ENCODE data around the gene SLC12A5. TPM values are rescaled to one million over a fixed set of nuclear protein-coding genes. Genes with fewer than 3 reads are reported as not detected.
"Not testable (repeated sequence)": the region's sequence is repeated elsewhere in the genome, so short reads cannot be mapped to it uniquely, and the experiment has no call there.

The SLC12A5 gene
- not detected for total RNA-seq

- ChIA-PET POLR2A (interaction anchor here (0.7 kb wide), 1 partner anchor 325 kb away, joined by 3 read pairs; no protein-coding TSS in a partner anchor), CTCF (interaction anchor here (1.1 kb wide), 1 partner anchor 14 kb away, joined by 5 read pairs; no protein-coding TSS in a partner anchor)
These were observed at the start of gene SLC12A5 for GRCh38 chr20:46028772-46029371. TSS of gene SLC12A5 (plus strand) at chr20:46029215. CDS start at chr20:46029345, 130 bp downstream.

DNA sequence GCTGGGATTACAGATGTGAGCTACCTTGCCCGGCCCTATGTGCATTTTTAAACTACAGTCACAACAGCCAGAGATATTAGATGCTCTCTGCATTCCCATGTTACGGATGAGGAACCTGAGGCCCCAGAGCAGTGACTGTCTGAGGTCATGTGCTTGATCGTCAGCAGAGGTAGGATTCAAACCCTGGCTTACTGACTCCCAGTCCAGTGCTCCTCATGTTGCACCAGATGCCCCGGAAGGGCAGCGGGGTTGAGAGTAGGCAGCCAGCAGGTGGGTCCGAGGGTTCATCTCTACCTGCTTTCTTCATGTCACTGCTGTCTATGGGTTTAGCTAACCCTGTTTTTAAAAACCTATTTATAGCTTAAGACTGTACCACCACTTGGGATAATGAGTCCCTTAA lies 47.8 kb upstream of the SLC12A5 start:
- POLR2A ChIA-PET = no interaction called here
- CTCF ChIA-PET = interaction anchor here (0.9 to 2.4 kb wide), 2 partner anchors 12 to 33 kb away, joined by 4 to 7 read pairs; no protein-coding TSS in a partner anchor

- CTCF ChIA-PET = interaction anchor here (0.6 to 2.4 kb wide), 2 partner anchors 9 to 30 kb away, joined by 3 to 7 read pairs; no protein-coding TSS in a partner anchor
- POLR2A ChIA-PET = no interaction called here
These were observed 45.7 kb upstream of the SLC12A5 start for GRCh38 chr20:45983279-45983743.

- ChIA-PET CTCF (interaction anchor here (0.8 to 2.0 kb wide), 4 partner anchors 16 to 28 kb away, joined by 3 to 6 read pairs (median 4); no protein-coding TSS in a partner anchor), POLR2A (no interaction called here)
These were observed 43.4 kb upstream of the SLC12A5 start for GRCh38 chr20:45985573-45985972.

DNA sequence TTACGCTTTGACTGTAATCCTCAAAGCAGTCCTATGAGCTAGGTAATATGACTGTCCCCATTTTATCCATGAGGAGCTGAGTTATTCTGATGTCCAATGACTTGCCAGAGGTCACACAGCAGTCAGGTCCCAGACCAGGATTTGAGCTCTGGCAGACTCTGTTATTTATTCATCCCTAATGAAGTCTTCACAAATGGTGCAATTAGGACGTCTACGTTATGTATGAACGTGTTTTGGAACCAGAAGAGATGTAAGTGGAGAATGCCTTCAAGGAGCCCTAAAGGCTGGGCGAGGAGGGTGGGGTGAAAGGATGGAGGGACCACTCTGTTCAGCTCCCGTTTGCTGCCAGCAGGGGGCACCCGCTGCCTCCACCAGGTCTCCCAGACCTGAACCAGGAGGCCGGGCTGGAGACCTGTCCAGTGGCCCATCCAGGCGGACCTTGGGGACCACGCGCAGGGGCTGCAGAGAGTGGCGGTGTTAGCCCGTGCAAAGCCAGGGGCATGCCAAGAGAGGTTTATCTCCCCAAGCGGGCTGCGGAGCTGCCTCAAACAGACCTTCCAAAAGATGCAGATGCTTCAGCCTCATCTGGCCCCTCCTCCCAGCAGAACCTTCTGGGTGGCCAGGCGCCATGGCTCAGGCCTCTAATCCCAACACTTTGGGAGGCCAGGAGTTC lies 41.8 kb upstream of the SLC12A5 start:
- ChIA-PET CTCF (interaction anchor here (0.5 to 2.7 kb wide), 27 partner anchors 9 to 1384 kb away, joined by 3 to 45 read pairs (median 4); partner anchors contain the start of gene ZNF335), POLR2A (no interaction called here)

GRCh38 chr20:45988830-45989229 lies 40.2 kb upstream of the SLC12A5 start:
- POLR2A ChIA-PET = not testable (repeated sequence)
- CTCF ChIA-PET = interaction anchor here (1.2 to 2.7 kb wide), 2 partner anchors 24 to 190 kb away, joined by 3 to 45 read pairs; no protein-coding TSS in a partner anchor

DNA sequence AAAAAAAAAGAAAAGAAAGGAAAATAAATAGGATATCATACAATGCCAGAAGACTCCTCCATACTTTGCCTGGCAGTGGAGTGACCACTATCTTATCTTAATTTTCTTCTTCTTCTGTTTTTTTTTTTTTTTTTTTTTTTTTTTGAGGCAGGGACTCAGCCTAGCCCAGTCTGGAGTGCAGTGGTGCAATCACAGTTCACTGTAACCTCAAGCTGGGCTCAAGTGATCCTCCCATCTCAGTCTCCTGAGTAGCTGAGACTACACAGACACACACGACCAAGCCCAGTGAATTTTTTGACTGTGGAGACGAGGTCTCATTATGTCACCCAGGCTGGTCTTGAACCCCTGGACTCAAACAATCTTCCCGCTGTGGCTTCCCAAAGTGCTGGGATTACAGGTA lies 37.4 kb upstream of the SLC12A5 start:
- ChIA-PET POLR2A (no interaction called here), CTCF (no interaction called here)

GRCh38 chr20:45993197-45993951 lies 35.6 kb upstream of the SLC12A5 start:
- CTCF ChIA-PET = no interaction called here

DNA sequence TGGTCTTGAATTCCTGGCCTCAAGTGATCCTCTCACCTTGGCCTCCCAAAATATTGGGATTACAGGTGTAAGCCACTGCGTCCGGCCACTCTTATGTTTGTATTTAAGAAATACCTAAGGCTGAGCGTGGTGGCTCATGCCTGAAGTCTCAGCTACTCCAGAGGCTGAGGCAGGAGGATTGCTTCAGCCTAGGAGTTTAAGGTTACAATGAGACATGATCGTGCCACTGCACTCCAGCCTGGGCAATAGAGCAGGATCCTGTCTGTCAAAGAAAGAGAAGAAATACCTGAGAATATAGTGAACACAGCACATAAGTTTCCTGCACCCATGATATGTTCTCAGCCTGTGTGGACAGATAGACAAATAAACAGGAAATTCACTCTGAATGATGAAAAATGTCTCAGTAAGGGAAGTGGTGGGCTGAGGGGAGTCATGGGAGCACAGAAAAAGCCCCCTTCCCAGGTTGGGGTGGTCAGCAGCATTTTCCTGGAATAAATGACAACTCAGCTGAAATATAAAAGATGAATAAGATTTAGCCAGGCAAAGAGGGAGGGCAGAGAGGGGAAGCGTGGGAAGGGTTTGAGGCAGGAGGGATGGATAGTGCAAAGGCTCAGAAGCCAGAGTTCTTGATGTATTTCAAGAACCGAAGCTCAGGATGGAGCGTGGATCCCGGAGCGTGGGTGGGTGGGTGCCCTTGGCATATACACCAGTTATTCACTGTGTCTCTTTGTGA lies 34.1 kb upstream of the SLC12A5 start:
- CTCF ChIA-PET = no interaction called here
- POLR2A ChIA-PET = no interaction called here

More at GRCh38 chr20:45993197-45993951, 35.6 kb upstream of the SLC12A5 start:
- POLR2A ChIA-PET = no interaction called here

DNA sequence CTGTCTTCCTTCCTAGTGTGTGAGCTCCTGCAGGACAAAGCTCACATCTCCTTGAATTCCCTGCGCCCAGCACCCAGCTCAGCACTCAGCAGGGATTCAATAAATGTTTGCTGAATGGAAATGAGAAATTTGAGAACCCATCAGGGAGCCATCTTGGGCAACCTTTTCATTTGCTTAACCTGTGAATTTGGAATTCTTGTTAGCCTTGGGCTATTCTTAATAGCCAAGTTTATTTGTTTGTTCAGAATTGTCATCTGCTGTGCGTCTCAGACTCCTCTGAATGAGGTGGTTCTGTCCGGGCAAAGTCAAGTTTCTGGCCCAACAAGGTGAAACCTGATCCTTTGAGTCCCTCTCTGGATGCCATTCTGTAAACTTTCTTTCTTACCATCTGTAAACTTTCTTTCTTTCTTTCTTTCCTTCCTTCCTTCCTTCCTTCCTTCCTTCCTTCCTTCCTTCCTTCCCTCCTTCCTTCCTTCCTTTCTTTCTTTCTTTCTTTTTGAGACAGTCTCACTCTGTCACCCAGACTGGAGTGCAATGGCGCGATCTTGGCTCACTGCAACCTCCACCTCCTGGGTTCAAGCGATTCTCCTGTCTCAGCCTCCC lies 33.4 kb upstream of the SLC12A5 start:
- POLR2A ChIA-PET = not testable (repeated sequence)
- CTCF ChIA-PET = interaction anchor here (1.9 kb wide), 1 partner anchor 8 kb away, joined by 7 read pairs; no protein-coding TSS in a partner anchor

- POLR2A ChIA-PET = no interaction called here
- CTCF ChIA-PET = interaction anchor here (1.4 to 1.9 kb wide), 2 partner anchors 10 to 16 kb away, joined by 5 to 7 read pairs; no protein-coding TSS in a partner anchor
These were observed 31.8 kb upstream of the SLC12A5 start for GRCh38 chr20:45997187-45997586.

- POLR2A ChIA-PET = no interaction called here
- CTCF ChIA-PET = interaction anchor here (4.7 kb wide), 1 partner anchor 16 kb away, joined by 31 read pairs; no protein-coding TSS in a partner anchor
These were observed 30.7 kb upstream of the SLC12A5 start for GRCh38 chr20:45998337-45998736.

DNA sequence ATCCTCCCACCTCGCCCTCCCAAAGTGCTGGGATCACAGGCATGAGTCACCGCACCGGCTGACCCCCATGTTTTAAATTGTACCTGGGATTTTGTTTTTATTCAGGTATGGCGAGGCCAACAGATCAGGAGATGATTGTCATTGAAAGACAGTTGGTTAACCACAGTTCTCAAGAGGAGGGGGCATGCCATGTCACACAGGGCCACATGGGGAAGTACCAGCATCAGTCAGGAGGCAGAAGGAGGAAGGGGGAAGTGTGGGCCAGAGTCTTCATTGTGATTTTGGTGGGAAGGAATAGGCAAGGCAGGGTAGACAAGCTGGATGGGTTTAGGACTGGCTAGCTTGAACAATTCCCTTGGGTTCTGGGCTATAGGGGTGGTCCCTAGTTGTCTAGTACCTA lies 30.3 kb upstream of the SLC12A5 start:
- POLR2A ChIA-PET = no interaction called here
- CTCF ChIA-PET = interaction anchor here (1.1 to 4.7 kb wide), 2 partner anchors 12 to 15 kb away, joined by 5 to 31 read pairs; no protein-coding TSS in a partner anchor

DNA sequence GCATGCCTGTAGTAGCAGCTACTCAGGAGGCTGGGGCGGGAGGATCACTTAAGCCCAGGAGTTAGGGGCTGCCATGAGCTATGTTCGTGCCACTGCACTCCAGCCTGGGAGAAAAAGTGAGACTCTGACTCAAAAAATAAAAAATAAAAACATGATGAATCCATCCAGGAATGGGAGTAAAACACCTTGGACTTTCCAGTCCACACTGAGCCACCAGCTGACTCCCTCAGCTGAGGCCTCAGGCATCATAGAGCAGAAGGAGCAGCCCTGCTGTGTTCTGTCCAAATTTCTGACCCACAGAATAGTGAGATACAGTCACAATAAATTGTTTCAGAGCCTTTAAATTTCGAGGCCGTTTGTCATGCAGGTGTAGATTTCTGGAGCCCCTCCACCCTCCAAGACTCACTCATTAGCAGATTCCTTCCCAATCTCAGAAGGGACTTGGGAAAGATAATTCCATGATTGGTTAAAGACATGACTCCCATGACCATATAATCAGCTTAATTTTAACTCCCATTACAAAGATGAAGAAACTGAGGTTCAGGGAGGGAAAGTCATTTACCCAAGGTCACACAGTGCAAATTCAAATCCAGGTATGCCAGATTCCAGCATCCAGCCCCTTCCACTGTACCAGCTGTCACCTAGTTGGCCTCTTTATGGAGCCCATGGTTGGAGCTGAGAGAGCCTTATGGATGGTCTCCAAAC lies 29.3 kb upstream of the SLC12A5 start:
- POLR2A ChIA-PET = no interaction called here
- CTCF ChIA-PET = interaction anchor here (1.1 to 4.7 kb wide), 3 partner anchors 13 to 30 kb away, joined by 5 to 31 read pairs (median 8); no protein-coding TSS in a partner anchor

DNA sequence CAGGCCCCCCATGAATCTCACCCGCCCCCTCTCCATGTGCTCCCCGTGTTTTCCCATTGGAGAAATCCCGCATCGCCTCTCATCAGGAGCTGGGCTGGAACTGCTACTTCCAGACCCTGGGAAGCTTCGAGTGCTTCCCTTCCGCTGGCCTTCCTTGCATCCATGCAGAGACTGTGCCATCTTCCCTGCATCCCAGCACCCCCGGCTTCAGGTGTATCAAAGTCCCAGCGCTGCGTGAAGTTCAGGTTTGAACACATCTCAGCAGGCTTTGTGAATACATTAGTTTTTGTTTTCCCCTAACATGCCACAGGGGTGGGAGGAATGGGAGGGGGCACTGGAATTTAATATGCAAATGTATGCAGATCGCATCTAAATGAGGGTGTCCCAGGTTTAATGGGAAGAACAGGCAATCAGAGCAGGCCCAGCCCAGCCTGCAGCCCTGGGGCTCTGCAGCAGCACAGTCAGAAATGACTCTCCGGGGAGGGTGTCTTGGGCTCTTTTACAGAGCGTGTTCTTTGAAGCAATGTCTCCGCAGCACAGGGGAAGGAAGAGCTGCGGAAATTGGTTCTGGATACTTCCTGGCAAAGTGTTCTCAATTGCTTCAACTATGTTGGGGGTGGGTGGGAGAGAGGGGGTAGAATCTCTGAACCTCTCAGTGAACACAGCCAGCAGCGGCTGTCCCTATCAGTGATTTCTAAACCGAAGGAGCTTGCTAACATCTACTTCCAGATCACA lies 28.6 kb upstream of the SLC12A5 start:
- ChIA-PET CTCF (interaction anchor here (0.8 to 4.7 kb wide), 4 partner anchors 13 to 30 kb away, joined by 3 to 31 read pairs (median 6); no protein-coding TSS in a partner anchor), POLR2A (no interaction called here)

DNA sequence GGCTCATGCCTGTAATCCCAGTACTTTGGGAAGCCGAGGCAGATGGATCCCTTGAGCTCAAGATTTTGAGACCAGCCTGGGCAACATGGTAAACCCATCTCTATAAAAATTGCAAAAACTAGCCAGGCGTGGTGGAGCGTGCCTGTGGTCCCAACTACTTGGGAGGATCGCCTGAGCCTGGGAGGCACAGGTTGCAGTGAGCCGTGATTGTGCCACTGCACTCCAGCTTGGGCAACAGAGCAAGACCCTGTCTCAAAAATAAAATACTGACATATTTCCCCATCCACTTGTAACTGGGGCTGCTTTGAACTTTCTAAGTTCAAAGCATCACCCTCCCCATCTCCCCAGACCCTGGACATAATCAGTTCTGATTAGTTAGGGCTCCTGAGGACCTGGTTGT lies 27.5 kb upstream of the SLC12A5 start:
- CTCF ChIA-PET = interaction anchor here (0.8 to 4.7 kb wide), 4 partner anchors 13 to 31 kb away, joined by 3 to 31 read pairs (median 6); no protein-coding TSS in a partner anchor
- POLR2A ChIA-PET = no interaction called here

DNA sequence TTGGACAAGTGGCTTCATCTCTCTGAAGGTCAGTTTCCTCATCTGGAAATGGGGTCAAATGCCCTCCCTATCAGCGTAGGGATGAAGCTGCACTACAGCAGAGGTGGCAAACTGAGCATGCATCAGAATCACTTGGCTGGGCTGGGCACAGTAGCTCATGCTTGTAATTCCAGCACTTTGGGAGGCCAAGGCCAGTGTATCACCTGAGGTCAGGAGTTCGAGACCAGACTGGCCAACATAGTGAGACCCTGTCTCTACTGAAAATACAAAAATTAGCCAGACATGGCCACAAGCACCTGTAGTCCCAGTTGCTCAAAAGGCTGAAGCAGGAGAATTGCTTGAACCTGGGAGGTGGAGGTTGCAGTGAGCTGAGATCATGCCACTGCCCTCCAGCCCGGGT lies 27.0 kb upstream of the SLC12A5 start:
- ChIA-PET CTCF (interaction anchor here (1.1 to 4.7 kb wide), 3 partner anchors 12 to 32 kb away, joined by 3 to 31 read pairs (median 8); no protein-coding TSS in a partner anchor), POLR2A (no interaction called here)

Data from activated CD8-positive, alpha-beta memory T cell treated with anti-CD3 and anti-CD28 coated beads for 36 hours (primary cell).